Heart right ventricle (tissue), 16 donors: Measurements from ENCODE around the gene LRRC8E. TPM values are rescaled to one million over a fixed set of nuclear protein-coding genes. Genes with fewer than 3 reads are reported as not detected.
A peak's percentile ranks its signal among the peaks of the same experiment; 100 is the strongest.

Source experiments
- ATAC-seq, 8 donors: fragments of 200-7000 bp; cut with Tn5 transposase; one replicate each; pipeline ENCODE4 v1.9.1; 2020; ENCODE audit warnings: mild to moderate bottlenecking in 8 of 8, moderate library complexity in 8 of 8, moderate number of reproducible peaks in 1 of 8
- DNase-seq, 2 donors: peaks; one replicate each; pipeline ENCODE4 v3.0.0-alpha.2; 2020
- H3K27ac ChIP-seq, 10 donors: fragments of 200-600 bp; sonication (generic) in 2 of 10; one replicate each; pipeline versions ENCODE4 v1.5.0 to v1.8.0; 2020 to 2022; ENCODE audit warnings: mild to moderate bottlenecking in 3 of 10
- H3K27me3 ChIP-seq, 7 donors: fragments of 200-600 bp; one replicate each; pipeline ENCODE4 v1.8.0; 2021 to 2022; ENCODE audit warnings: mild to moderate bottlenecking in 2 of 7
- H3K36me3 ChIP-seq, 9 donors: fragments of 200-600 bp; sonication (generic) in 1 of 9; one replicate each; pipeline versions ENCODE4 v1.5.0 to v1.8.0; 2020 to 2022; ENCODE audit warnings: mild to moderate bottlenecking in 2 of 9
- H3K4me1 ChIP-seq, 9 donors: fragments of 200-600 bp; sonication (generic) in 1 of 9; one replicate each; pipeline versions ENCODE4 v1.5.0 to v1.8.0; 2020 to 2022; ENCODE audit warnings: mild to moderate bottlenecking in 4 of 9
- H3K4me3 ChIP-seq, 10 donors: fragments of 200-600 bp; sonication (generic) in 2 of 10; one replicate each; pipeline versions ENCODE4 v1.5.0 to v1.8.0; 2020 to 2022; ENCODE audit warnings: mild to moderate bottlenecking in 7 of 10, moderate library complexity in 2 of 10
- H3K9me3 ChIP-seq, 11 donors: fragments of 200-600 bp in 10 of 11; sonication (generic) in 2 of 11; one replicate each; pipeline versions ENCODE4 v1.5.0 to v1.8.0; 2013 to 2022; ENCODE audit warnings: mild to moderate bottlenecking in 2 of 11, control low read depth in 1 of 11, moderate library complexity in 1 of 11
- CTCF ChIP-seq, 9 donors: fragments of 200-600 bp; sonication (generic) in 2 of 9; IDR thresholded peaks; one replicate each; pipeline versions ENCODE4 v1.5.0 to v1.8.0; 2021 to 2022; ENCODE audit warnings: antibody characterized with exemption in 9 of 9, mild to moderate bottlenecking in 5 of 9, moderate library complexity in 1 of 9
- WGBS, 2 donors: extraction: QIAGEN DNeasy Blood & Tissue Kit; methylation state at CpG; one replicate each; pipeline ENCODE4 v1.1.7; 2013; ENCODE audit warnings: inconsistent platforms in 1 of 2; 5-methylcytosine and 5-hydroxymethylcytosine counted together
- intact Hi-C, 10 donors: fragments of 100-400 bp; cut with DNase I; formaldehyde crosslinking; loops; one replicate each; pipeline versions ENCODE4 v1.11.1 to v1.14.2; 2022
- polyA plus RNA-seq, 2 donors: library from polyadenylated mRNA; stranded (reverse); fragments of 200-250 nt; gene quantifications; one replicate each; pipeline ENCODE4 v1.2.3, GENCODE V29; 2013
- total RNA-seq, 10 donors: library from RNA; stranded (reverse); fragmentation: NEBNext Ultra II Directional in 3 of 10; extraction: Animal tissue kit (Norgen Biotek cat#: 25700) in 3 of 10; gene quantifications; one replicate each; pipeline versions ENCODE4 v1.2.1 to v1.2.4, GENCODE V29; 2021 to 2023
- donor health status: Arrhythmogenic right ventricular cardiomyopathy.
- donor health status: ischemic (EF 13 %, LVEDD 7.1; RV severe dilation, severe dysfunction).
- donor health status: healthy with polysubstance abuse.
- donor health status: DM: no; HTN: yes; CAD: no.
- donor health status: DM: no; HTN: no; CAD: no.
- donor health status: ischemic (EF 25% LVEDD 6.9; RV normal size, moderate dysfunction).
- donor health status: ischemic (EF 25% LVEDD 5.7; RV mildly dilated, moderate dysfunction).
- donor health status: healthy.
- donor health status: DM: yes; HTN: yes; CAD: no.
- donor health status: Ischemic cardiomyopathy.
- donor health status: ischemic (EF 35%, LVEDD 5.7; RV mildly dilated, moderate dysfunction).
- donor health status: nonischemic (EF 11% LVEDD 7.7; RV severe dilation, severe dysfunction).
- donor health status: DM: yes; HTN: yes; CAD: no.
- donor health status: PGD.
- donor health status: ischemic (EF 29% LVEDD 5.4; RV normal size, mild dysfunction).
- donor health status: nonischemic (EF 23%, LVEDD 6.1; RV moderate dilation, normal function).

The LRRC8E gene
- total and polyA plus RNA-seq, 12 donors: 0.33 to 3.3 (median 0.99) TPM

- Histone ChIP-seq H3K4me3 (peak overlapping the region in 1 of 10 donors; percentile 50), H3K9me3 (no peaks in the 10 kb centered on the region), H3K4me1 (peaks cover 9 to 61% (median 33%) of the 10 kb centered on the region in 9 donors), H3K27ac (no peak overlapping the region), H3K36me3 (peaks cover 1 to 41% (median 28%) of the 10 kb centered on the region in 9 donors), H3K27me3 (peaks cover 0 to 8% (median 0%) of the 10 kb centered on the region in 7 donors)
- ATAC-seq (peak in 2 of 8 donors; percentile 0 to 20), DNase-seq (no peak)
- intact Hi-C loops: loop anchor here in 4 of 10 donors (5.0 to 10.0 kb wide), 2 partner anchors 72 to 75 kb away; no protein-coding TSS in a partner anchor
- WGBS, 2 donors: 84% methylated on average over 32 of the region's 32 CpGs
- TF ChIP-seq CTCF (IDR thresholded peaks at IDR 0.05): no peak
Observed at GRCh38 chr19:7926727-7927604, 38.7 kb downstream of the LRRC8E start.

DNA sequence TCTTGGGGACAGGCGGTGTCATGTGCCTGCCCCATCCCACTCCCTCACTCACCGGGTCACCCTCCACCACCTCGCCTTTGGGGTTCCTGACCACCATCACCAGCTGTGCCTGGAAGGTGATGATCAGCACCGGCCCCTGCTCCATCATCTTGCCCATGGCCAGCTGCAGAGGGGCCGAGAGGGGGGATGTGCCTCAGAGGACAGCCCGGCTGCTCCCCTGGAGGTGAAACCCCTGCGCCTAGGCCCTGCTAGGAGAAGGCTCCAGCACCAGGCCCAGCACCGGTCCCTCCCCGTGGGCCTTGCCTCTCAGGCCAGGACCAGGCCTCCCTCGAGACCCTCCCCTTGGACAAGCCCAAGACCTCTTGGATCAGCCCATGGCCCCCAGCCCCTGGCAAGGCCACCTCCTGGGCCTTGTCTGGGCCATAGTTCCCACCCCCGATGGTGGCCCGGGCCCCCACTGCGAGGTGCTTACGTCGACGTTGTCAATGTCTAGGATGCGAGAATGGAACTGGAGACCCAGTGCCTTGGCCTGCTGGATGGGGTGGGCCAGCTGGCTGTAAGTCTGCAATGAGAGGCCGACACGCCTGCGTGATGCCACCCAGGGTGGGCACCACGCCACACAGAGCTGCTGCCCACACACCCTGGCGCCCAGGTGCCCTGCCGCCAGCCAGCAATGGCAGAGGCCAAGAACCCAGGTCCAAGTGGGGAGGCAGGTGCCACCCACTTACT, 39.5 kb downstream of the LRRC8E start:
- peak in 6 of 8 donors; percentile 2 to 46 (median 16) for ATAC-seq
- peaks cover 9 to 53% (median 32%) of the 10 kb centered on the region in 9 donors for H3K4me1 ChIP-seq
- no peak for DNase-seq
- H3K36me3 ChIP-seq: peaks cover 7 to 41% (median 28%) of the 10 kb centered on the region in 9 donors
- intact Hi-C loops: loop anchor here in 4 of 10 donors (5.0 to 10.0 kb wide), 2 partner anchors 73 to 75 kb away; no protein-coding TSS in a partner anchor
- peak overlapping the region in 9 of 10 donors; percentile 8 to 69 (median 56) for H3K27ac ChIP-seq
- H3K4me3 ChIP-seq: no peak overlapping the region
- H3K27me3 ChIP-seq: peaks cover 0 to 8% (median 0%) of the 10 kb centered on the region in 7 donors
- 74 to 84% methylated on average over 23 of the region's 23 CpGs for WGBS, 2 donors
- no peak for TF ChIP-seq CTCF (IDR thresholded peaks at IDR 0.05)
- H3K9me3 ChIP-seq: no peaks in the 10 kb centered on the region

GRCh38 chr19:7928334-7928706, 40.0 kb downstream of the LRRC8E start:
- intact Hi-C loops: loop anchor here in 4 of 10 donors (5.0 to 10.0 kb wide), 2 partner anchors 74 to 76 kb away; no protein-coding TSS in a partner anchor
- ATAC-seq (peak in 4 of 8 donors; percentile 27 to 41 (median 40)), DNase-seq (no peak)
- peaks cover 12 to 41% (median 32%) of the 10 kb centered on the region in 9 donors for H3K36me3 ChIP-seq
- no peaks in the 10 kb centered on the region for H3K9me3 ChIP-seq
- no peak overlapping the region for H3K4me3 ChIP-seq
- TF ChIP-seq CTCF (IDR thresholded peaks at IDR 0.05): no peak
- H3K27me3 ChIP-seq: peaks cover 0 to 8% (median 0%) of the 10 kb centered on the region in 7 donors
- WGBS, 2 donors: 49 to 53% methylated on average over 9 of the region's 9 CpGs
- H3K4me1 ChIP-seq: peaks cover 9 to 53% (median 32%) of the 10 kb centered on the region in 9 donors
- peak overlapping the region in 9 of 10 donors; percentile 8 to 69 (median 56) for H3K27ac ChIP-seq
